ENCODE data around the gene COQ3.

GRCh38 chr6:99341862-99342455 lies 52.0 kb downstream of the COQ3 start:
- TF ChIP-seq POLR2A (IDR thresholded peaks at IDR 0.05) (no peak), CTCF (IDR thresholded peaks at IDR 0.05) (no peak)
